ENCODE measurements around the gene UAP1L1.

UAP1L1 gene

GRCh38 chr9:137086531-137087408, 9.5 kb downstream of the UAP1L1 start, which contains the start of gene MAN1B1 (continued):
- TF ChIP-seq, protein P1, sequence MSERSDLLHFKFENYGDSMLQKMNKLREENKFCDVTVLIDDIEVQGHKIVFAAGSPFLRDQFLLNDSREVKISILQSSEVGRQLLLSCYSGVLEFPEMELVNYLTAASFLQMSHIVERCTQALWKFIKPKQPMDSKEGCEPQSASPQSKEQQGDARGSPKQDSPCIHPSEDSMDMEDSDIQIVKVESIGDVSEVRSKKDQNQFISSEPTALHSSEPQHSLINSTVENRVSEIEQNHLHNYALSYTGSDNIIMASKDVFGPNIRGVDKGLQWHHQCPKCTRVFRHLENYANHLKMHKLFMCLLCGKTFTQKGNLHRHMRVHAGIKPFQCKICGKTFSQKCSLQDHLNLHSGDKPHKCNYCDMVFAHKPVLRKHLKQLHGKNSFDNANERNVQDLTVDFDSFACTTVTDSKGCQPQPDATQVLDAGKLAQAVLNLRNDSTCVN (tag by site-specific recombination; optimal IDR thresholded peaks at IDR 0.05) = peak; percentile 99
- TF ChIP-seq ZNF311 (tag by site-specific recombination; IDR thresholded peaks at IDR 0.05; ENCODE audit: borderline replicate concordance) = no peak
- no peak for TF ChIP-seq ZBTB21 (tag by site-specific recombination; IDR thresholded peaks at IDR 0.05)
- no peak for TF ChIP-seq ZFP69B (tag by site-specific recombination; IDR thresholded peaks at IDR 0.05)
- no peak for TF ChIP-seq ZNF19 (tag by site-specific recombination; IDR thresholded peaks at IDR 0.05; ENCODE audit: low read depth)
- TF ChIP-seq SETDB1 (IDR thresholded peaks at IDR 0.05; ENCODE audit: insufficient read length, low read length) = no peak
- peak; percentile 62 for TF ChIP-seq ZNF660 (tag by site-specific recombination; IDR thresholded peaks at IDR 0.05)
- no peak for TF ChIP-seq IKZF3 (tag by site-specific recombination; IDR thresholded peaks at IDR 0.05)
- TF ChIP-seq ZNF501 (tag by site-specific recombination; IDR thresholded peaks at IDR 0.05) = peak; percentile 19; the same call in 1 of the 2 replicates
- no peak for TF ChIP-seq ZBTB49 (tag by site-specific recombination; IDR thresholded peaks at IDR 0.05; ENCODE audit: low read depth)
- no peak; the same call in 1 of the 2 replicates for TF ChIP-seq ZNF341 (tag by site-specific recombination; IDR thresholded peaks at IDR 0.05; ENCODE audit: low read depth)
- TF ChIP-seq, protein P2, sequence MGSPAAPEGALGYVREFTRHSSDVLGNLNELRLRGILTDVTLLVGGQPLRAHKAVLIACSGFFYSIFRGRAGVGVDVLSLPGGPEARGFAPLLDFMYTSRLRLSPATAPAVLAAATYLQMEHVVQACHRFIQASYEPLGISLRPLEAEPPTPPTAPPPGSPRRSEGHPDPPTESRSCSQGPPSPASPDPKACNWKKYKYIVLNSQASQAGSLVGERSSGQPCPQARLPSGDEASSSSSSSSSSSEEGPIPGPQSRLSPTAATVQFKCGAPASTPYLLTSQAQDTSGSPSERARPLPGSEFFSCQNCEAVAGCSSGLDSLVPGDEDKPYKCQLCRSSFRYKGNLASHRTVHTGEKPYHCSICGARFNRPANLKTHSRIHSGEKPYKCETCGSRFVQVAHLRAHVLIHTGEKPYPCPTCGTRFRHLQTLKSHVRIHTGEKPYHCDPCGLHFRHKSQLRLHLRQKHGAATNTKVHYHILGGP (tag by site-specific recombination; IDR thresholded peaks at IDR 0.05) = no peak
- TF ChIP-seq ZNF324 (tag by site-specific recombination; IDR thresholded peaks at IDR 0.05) = peak; percentile 48; the same call in 1 of the 2 replicates
- TF ChIP-seq ZNF248 (tag by site-specific recombination; IDR thresholded peaks at IDR 0.05) = no peak
- TF ChIP-seq, protein P3, sequence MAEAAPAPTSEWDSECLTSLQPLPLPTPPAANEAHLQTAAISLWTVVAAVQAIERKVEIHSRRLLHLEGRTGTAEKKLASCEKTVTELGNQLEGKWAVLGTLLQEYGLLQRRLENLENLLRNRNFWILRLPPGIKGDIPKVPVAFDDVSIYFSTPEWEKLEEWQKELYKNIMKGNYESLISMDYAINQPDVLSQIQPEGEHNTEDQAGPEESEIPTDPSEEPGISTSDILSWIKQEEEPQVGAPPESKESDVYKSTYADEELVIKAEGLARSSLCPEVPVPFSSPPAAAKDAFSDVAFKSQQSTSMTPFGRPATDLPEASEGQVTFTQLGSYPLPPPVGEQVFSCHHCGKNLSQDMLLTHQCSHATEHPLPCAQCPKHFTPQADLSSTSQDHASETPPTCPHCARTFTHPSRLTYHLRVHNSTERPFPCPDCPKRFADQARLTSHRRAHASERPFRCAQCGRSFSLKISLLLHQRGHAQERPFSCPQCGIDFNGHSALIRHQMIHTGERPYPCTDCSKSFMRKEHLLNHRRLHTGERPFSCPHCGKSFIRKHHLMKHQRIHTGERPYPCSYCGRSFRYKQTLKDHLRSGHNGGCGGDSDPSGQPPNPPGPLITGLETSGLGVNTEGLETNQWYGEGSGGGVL (tag by site-specific recombination; IDR thresholded peaks at IDR 0.05) = peak; percentile 10; the same call in 1 of the 2 replicates
- TF ChIP-seq ZBTB8A (tag by site-specific recombination; IDR thresholded peaks at IDR 0.05) = peak; percentile 86
- TF ChIP-seq GLIS1 (tag by site-specific recombination; IDR thresholded peaks at IDR 0.05) = peak; percentile 60
- TF ChIP-seq, protein P4, sequence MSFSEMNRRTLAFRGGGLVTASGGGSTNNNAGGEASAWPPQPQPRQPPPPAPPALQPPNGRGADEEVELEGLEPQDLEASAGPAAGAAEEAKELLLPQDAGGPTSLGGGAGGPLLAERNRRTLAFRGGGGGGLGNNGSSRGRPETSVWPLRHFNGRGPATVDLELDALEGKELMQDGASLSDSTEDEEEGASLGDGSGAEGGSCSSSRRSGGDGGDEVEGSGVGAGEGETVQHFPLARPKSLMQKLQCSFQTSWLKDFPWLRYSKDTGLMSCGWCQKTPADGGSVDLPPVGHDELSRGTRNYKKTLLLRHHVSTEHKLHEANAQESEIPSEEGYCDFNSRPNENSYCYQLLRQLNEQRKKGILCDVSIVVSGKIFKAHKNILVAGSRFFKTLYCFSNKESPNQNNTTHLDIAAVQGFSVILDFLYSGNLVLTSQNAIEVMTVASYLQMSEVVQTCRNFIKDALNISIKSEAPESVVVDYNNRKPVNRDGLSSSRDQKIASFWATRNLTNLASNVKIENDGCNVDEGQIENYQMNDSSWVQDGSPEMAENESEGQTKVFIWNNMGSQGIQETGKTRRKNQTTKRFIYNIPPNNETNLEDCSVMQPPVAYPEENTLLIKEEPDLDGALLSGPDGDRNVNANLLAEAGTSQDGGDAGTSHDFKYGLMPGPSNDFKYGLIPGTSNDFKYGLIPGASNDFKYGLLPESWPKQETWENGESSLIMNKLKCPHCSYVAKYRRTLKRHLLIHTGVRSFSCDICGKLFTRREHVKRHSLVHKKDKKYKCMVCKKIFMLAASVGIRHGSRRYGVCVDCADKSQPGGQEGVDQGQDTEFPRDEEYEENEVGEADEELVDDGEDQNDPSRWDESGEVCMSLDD (tag by site-specific recombination; IDR thresholded peaks at IDR 0.05) = no peak
- no peak for TF ChIP-seq ZNF133 (tag by site-specific recombination; IDR thresholded peaks at IDR 0.05)
- no peak for TF ChIP-seq ZNF677 (tag by site-specific recombination; IDR thresholded peaks at IDR 0.05)
- peak; percentile 72 for TF ChIP-seq ZNF629 (tag by site-specific recombination; IDR thresholded peaks at IDR 0.05)
- no peak for TF ChIP-seq ZNF585B (tag by site-specific recombination; IDR thresholded peaks at IDR 0.05)
- no peak; the same call in 1 of the 2 replicates for TF ChIP-seq TRIM28 (IDR thresholded peaks at IDR 0.05; ENCODE audit: borderline replicate concordance, low read length)
- no peak for TF ChIP-seq ZSCAN18 (tag by site-specific recombination; IDR thresholded peaks at IDR 0.05)
- peak; percentile 66; the same call in 1 of the 2 replicates for TF ChIP-seq ZSCAN5A (tag by site-specific recombination; IDR thresholded peaks at IDR 0.05)
- no peak for TF ChIP-seq ZNF707 (tag by site-specific recombination; IDR thresholded peaks at IDR 0.05)
- TF ChIP-seq YY2 (tag by site-specific recombination; IDR thresholded peaks at IDR 0.05) = peak; percentile 82
